ENCODE measurements around the gene UBE2L3.

DNA sequence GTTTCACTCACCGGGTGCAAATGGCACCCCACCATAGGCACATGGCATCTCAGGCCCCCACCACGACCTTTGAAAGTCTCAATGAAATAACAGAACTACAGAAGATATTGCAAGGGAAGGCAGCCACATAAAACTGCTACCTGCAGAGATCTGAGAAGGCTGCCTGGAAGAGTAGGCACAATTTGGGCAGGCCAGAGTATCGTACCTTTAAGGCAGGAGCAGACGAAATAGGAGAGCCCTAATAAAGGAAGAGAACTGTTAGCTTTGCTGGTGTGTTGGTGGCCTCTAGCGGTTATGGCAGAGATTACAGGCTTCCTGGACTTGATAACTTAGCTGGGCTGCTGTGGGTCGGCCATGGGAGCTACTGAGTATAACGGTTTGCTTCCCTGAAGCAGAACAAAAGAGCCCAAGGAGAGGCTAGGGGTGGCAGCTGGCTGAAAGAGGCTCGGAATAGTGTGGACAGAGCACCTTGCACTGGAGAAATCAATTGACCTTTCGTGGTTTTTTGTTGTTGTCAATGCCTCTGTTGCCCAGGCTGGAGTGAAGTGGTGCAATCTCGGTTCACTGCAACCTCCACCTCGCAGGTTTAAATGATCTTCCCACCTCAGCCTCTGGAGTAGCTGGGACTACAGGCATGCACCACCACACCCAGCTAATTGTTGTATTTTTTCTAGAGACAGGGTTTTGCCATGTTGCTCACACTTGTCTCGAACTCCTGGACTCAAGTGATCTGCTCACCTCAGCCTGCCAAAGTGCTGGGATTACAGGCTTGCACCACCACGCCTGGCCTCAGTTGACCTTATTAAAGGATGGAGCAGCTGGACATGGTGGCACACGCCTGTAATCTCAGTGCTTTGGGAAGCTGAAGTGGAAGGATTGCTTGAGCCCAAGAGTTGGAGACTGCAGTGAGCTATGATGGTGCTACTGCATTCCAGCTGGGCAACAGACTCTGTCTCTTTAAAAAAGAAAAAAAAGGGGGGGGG lies 79.4 kb downstream of the UBE2L3 start:
- TF ChIP-seq SP4 (IDR thresholded peaks at IDR 0.05; ENCODE audit: low read length) (no peak), RXRA (IDR thresholded peaks at IDR 0.05; ENCODE audit: insufficient read depth, low read depth, low read length) (no peak), POLR2AphosphoS5 (IDR thresholded peaks at IDR 0.05; ENCODE audit: low read depth, low read length) (no peak), RAD21 (IDR thresholded peaks at IDR 0.05 in 1 of 2, conservative IDR thresholded peaks at IDR 0.05 in 1 of 2; ENCODE audit: low read depth in 2 of 2, low read length in 2 of 2) (peak; percentile 87 to 94), EZH2 (IDR thresholded peaks at IDR 0.05; ENCODE audit: low read depth, low read length, severe bottlenecking) (no peak), CTBP2 (IDR thresholded peaks at IDR 0.05; ENCODE audit: borderline replicate concordance, insufficient read depth, insufficient read length, low read length) (no peak), PHF8 (conservative IDR thresholded peaks at IDR 0.05; ENCODE audit: low read depth, low read length) (no peak), TAF7 (optimal IDR thresholded peaks at IDR 0.05; ENCODE audit: borderline replicate concordance, low read depth, low read length) (no peak), TEAD4 (IDR thresholded peaks at IDR 0.05; ENCODE audit: low read depth, low read length) (no peak), EGR1 (IDR thresholded peaks at IDR 0.05; ENCODE audit: borderline replicate concordance, low read depth, low read length) (no peak), KDM5A (IDR thresholded peaks at IDR 0.05; ENCODE audit: low read length) (no peak)
- TF ChIP-seq, protein P1, sequence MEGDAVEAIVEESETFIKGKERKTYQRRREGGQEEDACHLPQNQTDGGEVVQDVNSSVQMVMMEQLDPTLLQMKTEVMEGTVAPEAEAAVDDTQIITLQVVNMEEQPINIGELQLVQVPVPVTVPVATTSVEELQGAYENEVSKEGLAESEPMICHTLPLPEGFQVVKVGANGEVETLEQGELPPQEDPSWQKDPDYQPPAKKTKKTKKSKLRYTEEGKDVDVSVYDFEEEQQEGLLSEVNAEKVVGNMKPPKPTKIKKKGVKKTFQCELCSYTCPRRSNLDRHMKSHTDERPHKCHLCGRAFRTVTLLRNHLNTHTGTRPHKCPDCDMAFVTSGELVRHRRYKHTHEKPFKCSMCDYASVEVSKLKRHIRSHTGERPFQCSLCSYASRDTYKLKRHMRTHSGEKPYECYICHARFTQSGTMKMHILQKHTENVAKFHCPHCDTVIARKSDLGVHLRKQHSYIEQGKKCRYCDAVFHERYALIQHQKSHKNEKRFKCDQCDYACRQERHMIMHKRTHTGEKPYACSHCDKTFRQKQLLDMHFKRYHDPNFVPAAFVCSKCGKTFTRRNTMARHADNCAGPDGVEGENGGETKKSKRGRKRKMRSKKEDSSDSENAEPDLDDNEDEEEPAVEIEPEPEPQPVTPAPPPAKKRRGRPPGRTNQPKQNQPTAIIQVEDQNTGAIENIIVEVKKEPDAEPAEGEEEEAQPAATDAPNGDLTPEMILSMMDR (IDR thresholded peaks at IDR 0.05; ENCODE audit: control extremely low read depth in 1 of 3, insufficient read depth in 1 of 3, low read depth in 1 of 3, low read length in 3 of 3) = peak; percentile 60 to 89 (median 88)
- TF ChIP-seq, protein P2, sequence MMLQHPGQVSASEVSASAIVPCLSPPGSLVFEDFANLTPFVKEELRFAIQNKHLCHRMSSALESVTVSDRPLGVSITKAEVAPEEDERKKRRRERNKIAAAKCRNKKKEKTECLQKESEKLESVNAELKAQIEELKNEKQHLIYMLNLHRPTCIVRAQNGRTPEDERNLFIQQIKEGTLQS (IDR thresholded peaks at IDR 0.05; ENCODE audit: insufficient read depth, low read depth, low read length) = no peak
